GM12892 (cell line): Measurements from ENCODE around the gene SORCS1.

Experiments used
- DNase-seq: peaks from one replicate; pipeline ENCODE4 v3.0.0; 2011; ENCODE audit not compliant: insufficient read length
- FAIRE-seq: peaks from 2 replicates; lab custom pipeline; 2011; peaks lifted over from hg19 to GRCh38; lab: Jason Lieb, UNC
- POLR2A ChIP-seq: IDR thresholded peaks from 2 replicates; pipeline ENCODE4 v1.6.1; 2011; ENCODE audit warnings: low read depth, low read length, control low read depth
- POLR2AphosphoS5 ChIP-seq: IDR thresholded peaks from 2 replicates; pipeline ENCODE4 v1.6.1; 2011; ENCODE audit warnings: low read depth, low read length, control low read depth
- TAF1 ChIP-seq: IDR thresholded peaks from 2 replicates; pipeline ENCODE4 v1.6.1; 2011; ENCODE audit warnings: low read depth, mild to moderate bottlenecking, control low read depth, low read length, borderline replicate concordance

SORCS1 gene

GRCh38 chr10:106694696-106695095 lies 469.8 kb downstream of the SORCS1 start:
- DNase-seq (no peak), FAIRE-seq (no peak)
- no peak for TF ChIP-seq TAF1
- TF ChIP-seq POLR2A: no peak
- TF ChIP-seq POLR2AphosphoS5: no peak

- TF ChIP-seq POLR2A (no peak), POLR2AphosphoS5 (no peak), TAF1 (no peak)
- FAIRE-seq (no peak), DNase-seq (no peak)
Measured at GRCh38 chr10:106682175-106682574, 482.3 kb downstream of the SORCS1 start.

GRCh38 chr10:106680061-106680460 lies 484.4 kb downstream of the SORCS1 start:
- no peak for DNase-seq
- FAIRE-seq: no peak
- no peak for TF ChIP-seq TAF1
- TF ChIP-seq POLR2AphosphoS5: no peak
- TF ChIP-seq POLR2A: no peak

- FAIRE-seq (no peak), DNase-seq (no peak)
- TF ChIP-seq POLR2AphosphoS5 (no peak), TAF1 (no peak)
Measured at GRCh38 chr10:106679314-106679713, 485.2 kb downstream of the SORCS1 start.

- TF ChIP-seq POLR2AphosphoS5: no peak
- TF ChIP-seq POLR2A: no peak
- TF ChIP-seq TAF1: no peak
- FAIRE-seq: no peak
- no peak for DNase-seq
Measured at GRCh38 chr10:106672517-106673175, 491.9 kb downstream of the SORCS1 start.

- FAIRE-seq: no peak
- TF ChIP-seq POLR2AphosphoS5: no peak
- TF ChIP-seq TAF1: no peak
- TF ChIP-seq POLR2A: no peak
- no peak for DNase-seq
Measured at GRCh38 chr10:106661767-106662140, 502.8 kb downstream of the SORCS1 start.

- DNase-seq: no peak
- FAIRE-seq: peak; percentile 42
Measured at GRCh38 chr10:106661133-106661766, 503.3 kb downstream of the SORCS1 start.

GRCh38 chr10:106660550-106660949 lies 504.0 kb downstream of the SORCS1 start:
- FAIRE-seq: no peak
- TF ChIP-seq POLR2AphosphoS5 (no peak), TAF1 (no peak), POLR2A (no peak)
- no peak for DNase-seq

More at GRCh38 chr10:106661133-106661766, 503.3 kb downstream of the SORCS1 start:
- TF ChIP-seq POLR2AphosphoS5: no peak
- TF ChIP-seq POLR2A: no peak
- no peak for TF ChIP-seq TAF1

GRCh38 chr10:106655636-106656035 lies 508.9 kb downstream of the SORCS1 start:
- FAIRE-seq (no peak), DNase-seq (no peak)
- TF ChIP-seq POLR2A: no peak
- TF ChIP-seq POLR2AphosphoS5: no peak
- no peak for TF ChIP-seq TAF1

GRCh38 chr10:106655165-106655564 lies 509.3 kb downstream of the SORCS1 start:
- DNase-seq (no peak), FAIRE-seq (no peak)
- TF ChIP-seq POLR2A: no peak
- TF ChIP-seq POLR2AphosphoS5: no peak
- no peak for TF ChIP-seq TAF1

- DNase-seq (no peak), FAIRE-seq (no peak)
- no peak for TF ChIP-seq POLR2AphosphoS5
- TF ChIP-seq POLR2A: no peak
- no peak for TF ChIP-seq TAF1
Measured at GRCh38 chr10:106652279-106652678, 512.2 kb downstream of the SORCS1 start.
